Tibial nerve (tissue), 4 donors: Measurements from ENCODE around the gene SPRR2F.

Experiments
- EP300 ChIP-seq, 2 donors: sonication (generic); formaldehyde crosslinking; IDR thresholded peaks; one replicate each; pipeline ENCODE4 v1.6.1; 2017; ENCODE audit warnings: antibody characterized with exemption in 2 of 2, mild to moderate bottlenecking in 1 of 2
- TF ChIP-seq, protein P1 (sequence below), 5 experiments: fragments of 200-600 bp in 3 of 5; fragments of 450-650 bp in 2 of 5; sonication (generic) in 3 of 5; IDR thresholded peaks; one replicate each; pipeline ENCODE4 v1.5.1; 2016 to 2019; ENCODE audit warnings: antibody characterized with exemption in 5 of 5, mild to moderate bottlenecking in 3 of 5, moderate library complexity in 2 of 5

DNA sequence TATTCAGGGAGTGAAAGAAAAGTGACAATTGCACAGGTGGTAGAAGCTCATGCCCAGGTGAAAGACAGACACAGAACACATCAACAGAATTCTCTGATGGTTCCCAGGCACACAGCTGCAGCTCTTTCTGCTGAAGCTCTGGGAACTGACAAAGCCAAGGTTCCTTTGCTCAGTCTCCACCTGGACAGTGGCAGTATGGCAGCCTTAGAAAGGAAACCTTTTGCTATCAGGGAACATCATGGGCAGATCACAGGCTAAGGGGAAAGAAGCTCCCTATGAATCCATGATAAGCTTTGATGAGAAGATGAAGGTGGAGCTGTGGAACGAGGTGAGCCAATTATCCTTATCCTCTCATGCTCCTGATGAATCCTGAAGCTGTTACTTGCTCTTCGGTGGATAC, 43.1 kb downstream of the SPRR2F start:
- TF ChIP-seq, protein P1, sequence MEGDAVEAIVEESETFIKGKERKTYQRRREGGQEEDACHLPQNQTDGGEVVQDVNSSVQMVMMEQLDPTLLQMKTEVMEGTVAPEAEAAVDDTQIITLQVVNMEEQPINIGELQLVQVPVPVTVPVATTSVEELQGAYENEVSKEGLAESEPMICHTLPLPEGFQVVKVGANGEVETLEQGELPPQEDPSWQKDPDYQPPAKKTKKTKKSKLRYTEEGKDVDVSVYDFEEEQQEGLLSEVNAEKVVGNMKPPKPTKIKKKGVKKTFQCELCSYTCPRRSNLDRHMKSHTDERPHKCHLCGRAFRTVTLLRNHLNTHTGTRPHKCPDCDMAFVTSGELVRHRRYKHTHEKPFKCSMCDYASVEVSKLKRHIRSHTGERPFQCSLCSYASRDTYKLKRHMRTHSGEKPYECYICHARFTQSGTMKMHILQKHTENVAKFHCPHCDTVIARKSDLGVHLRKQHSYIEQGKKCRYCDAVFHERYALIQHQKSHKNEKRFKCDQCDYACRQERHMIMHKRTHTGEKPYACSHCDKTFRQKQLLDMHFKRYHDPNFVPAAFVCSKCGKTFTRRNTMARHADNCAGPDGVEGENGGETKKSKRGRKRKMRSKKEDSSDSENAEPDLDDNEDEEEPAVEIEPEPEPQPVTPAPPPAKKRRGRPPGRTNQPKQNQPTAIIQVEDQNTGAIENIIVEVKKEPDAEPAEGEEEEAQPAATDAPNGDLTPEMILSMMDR (IDR thresholded peaks at IDR 0.05) = no peak
- TF ChIP-seq EP300 (IDR thresholded peaks at IDR 0.05) = no peak
